NCI-H510A treated with DMSO at 0.1 percent for 48 hours (cell line): Measurements from ENCODE around the gene CGB7.
"Not testable (repeated sequence)": the region's sequence is repeated elsewhere in the genome, so short reads cannot be mapped to it uniquely, and the experiment has no call there.

Source experiments
- DNase-seq: peaks from one replicate; lab custom pipeline; 2025; lab: John Stamatoyannopoulos, UW

Gene CGB7

GRCh38 chr19:49057636-49058234 lies at the start of gene CGB7:
Gene CGB7 (minus strand): TSS chr19:49057749. CDS start chr19:49055375, 2,374 bp downstream.
- DNase-seq = peak; percentile 11

- peak; percentile 42 for DNase-seq
Observed at GRCh38 chr19:49106648-49107135, 49.1 kb upstream of the CGB7 start.

GRCh38 chr19:49104229-49104864 lies 46.8 kb upstream of the CGB7 start:
- no peak for DNase-seq

GRCh38 chr19:49103331-49104085 lies 46.0 kb upstream of the CGB7 start:
- DNase-seq = no peak

GRCh38 chr19:49102303-49102702 lies 44.8 kb upstream of the CGB7 start:
- no peak for DNase-seq

GRCh38 chr19:49101160-49101559 lies 43.6 kb upstream of the CGB7 start:
- no peak for DNase-seq

- DNase-seq = no peak
Observed at GRCh38 chr19:49098795-49099194, 41.2 kb upstream of the CGB7 start.

- DNase-seq = peak; percentile 70
Observed at GRCh38 chr19:49097453-49098288, 40.1 kb upstream of the CGB7 start.

- DNase-seq = no peak
Observed at GRCh38 chr19:49094505-49095482, 37.2 kb upstream of the CGB7 start.

GRCh38 chr19:49092686-49093085 lies 35.1 kb upstream of the CGB7 start:
- no peak for DNase-seq

- DNase-seq = no peak
Observed at GRCh38 chr19:49091391-49092038, 34.0 kb upstream of the CGB7 start.

- DNase-seq = no peak
Observed at GRCh38 chr19:49086296-49086695, 28.7 kb upstream of the CGB7 start.

- no peak for DNase-seq
Observed at GRCh38 chr19:49085868-49086232, 28.3 kb upstream of the CGB7 start.

GRCh38 chr19:49085020-49085867 lies 27.7 kb upstream of the CGB7 start, which contains the start of gene SNRNP70:
Gene SNRNP70 (plus strand): TSS chr19:49085451. CDS start chr19:49086415, 964 bp downstream.
- peak; percentile 98 for DNase-seq

GRCh38 chr19:49084206-49085019 lies 26.9 kb upstream of the CGB7 start:
- no peak for DNase-seq

GRCh38 chr19:49081273-49081672 lies 23.7 kb upstream of the CGB7 start:
- no peak for DNase-seq

GRCh38 chr19:49080392-49080791 lies 22.8 kb upstream of the CGB7 start:
- no peak for DNase-seq

- not testable (repeated sequence) for DNase-seq
Observed at GRCh38 chr19:49074869-49075268, 17.3 kb upstream of the CGB7 start.
